Measurements from ENCODE around the gene SCN10A.

Gene SCN10A

DNA sequence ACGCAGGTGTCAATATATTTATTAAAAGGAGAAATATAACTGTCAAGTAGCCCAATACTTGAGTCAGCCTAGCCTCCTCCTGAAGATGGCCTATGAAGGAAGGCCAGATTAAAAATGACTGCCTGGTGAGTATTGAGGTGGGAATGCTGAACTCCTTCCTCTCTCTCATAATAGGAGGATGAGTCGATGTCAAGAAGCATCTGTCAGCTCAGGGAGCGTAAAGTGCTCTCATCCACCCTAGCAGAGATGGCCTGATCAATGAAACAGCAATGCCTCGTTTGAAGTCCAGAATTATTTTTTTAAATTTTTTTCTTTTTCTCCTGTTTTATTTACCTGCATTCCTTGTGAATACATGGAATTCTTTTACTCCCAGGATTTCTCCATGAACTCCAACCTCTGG, 58.3 kb downstream of the SCN10A start:
- no peaks in the 10 kb centered on the region for H3K36me3 ChIP-seq (ENCODE audit: insufficient read depth, low read length)
- no peak for TF ChIP-seq EZH2 (IDR thresholded peaks at IDR 0.05)
- no peak for TF ChIP-seq POLR2AphosphoS5 (IDR thresholded peaks at IDR 0.05; ENCODE audit: borderline replicate concordance, low read depth, low read length)
- no peak for TF ChIP-seq FOXP2 (optimal IDR thresholded peaks at IDR 0.05; ENCODE audit: control extremely low read depth, extremely low read length, insufficient read depth)
- no peak overlapping the region for H3K27ac ChIP-seq
- no peak overlapping the region for H3K4me3 ChIP-seq
- no peak for DNase-seq (ENCODE audit: low read depth, low spot score)
- no peaks in the 10 kb centered on the region for H3K9me3 ChIP-seq (ENCODE audit: low read depth, low read length)
- H3K9ac ChIP-seq (ENCODE audit: insufficient read length), result no peak overlapping the region

DNA sequence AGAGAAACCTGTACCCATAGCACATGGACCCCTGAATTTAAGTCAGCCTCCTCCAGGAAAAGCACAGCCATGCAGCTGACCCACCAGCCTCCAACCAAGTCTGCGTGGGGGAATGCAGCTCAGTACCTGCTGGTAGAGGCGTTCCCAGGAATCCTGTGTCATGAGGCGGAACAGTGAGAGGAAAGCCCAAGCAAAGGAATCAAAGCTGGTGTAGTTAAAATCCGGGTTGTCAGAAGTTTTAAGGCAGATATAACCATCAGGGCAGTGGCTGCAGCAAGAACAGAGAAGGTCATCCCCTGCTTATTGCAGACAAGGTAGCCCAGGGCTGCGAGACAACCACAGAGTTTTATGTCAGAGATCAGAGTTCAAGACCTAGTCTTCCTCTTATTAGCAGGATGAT, 59.1 kb downstream of the SCN10A start:
- no peaks in the 10 kb centered on the region for H3K36me3 ChIP-seq (ENCODE audit: insufficient read depth, low read length)
- H3K9ac ChIP-seq (ENCODE audit: insufficient read length), result no peak overlapping the region
- no peak for DNase-seq (ENCODE audit: low read depth, low spot score)
- no peak overlapping the region for H3K27ac ChIP-seq
- no peak overlapping the region for H3K4me3 ChIP-seq
- TF ChIP-seq POLR2AphosphoS5 (IDR thresholded peaks at IDR 0.05; ENCODE audit: borderline replicate concordance, low read depth, low read length) (no peak), FOXP2 (optimal IDR thresholded peaks at IDR 0.05; ENCODE audit: control extremely low read depth, extremely low read length, insufficient read depth) (no peak), EZH2 (IDR thresholded peaks at IDR 0.05) (no peak)
- no peaks in the 10 kb centered on the region for H3K9me3 ChIP-seq (ENCODE audit: low read depth, low read length)

DNA sequence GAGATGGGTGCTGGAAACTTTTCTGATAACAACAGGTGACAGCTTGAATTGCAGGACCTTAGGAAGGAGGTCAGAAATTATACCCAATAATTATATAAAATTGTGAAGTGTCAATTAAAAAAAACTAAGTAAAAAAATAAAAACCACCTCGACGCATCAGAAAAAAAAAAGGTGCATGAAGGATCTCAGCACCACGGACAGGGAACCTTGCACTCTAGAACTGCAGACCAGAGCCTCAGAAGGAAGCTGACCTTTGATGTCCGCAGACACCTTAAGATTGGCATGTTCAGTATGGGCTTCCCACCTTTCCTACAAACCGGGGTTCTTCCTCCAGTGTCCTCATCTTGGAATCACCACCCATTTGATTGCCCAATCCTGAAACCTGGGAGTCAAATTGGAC, 60.9 kb downstream of the SCN10A start:
- no peak for DNase-seq (ENCODE audit: low read depth, low spot score)
- TF ChIP-seq FOXP2 (optimal IDR thresholded peaks at IDR 0.05; ENCODE audit: control extremely low read depth, extremely low read length, insufficient read depth), result no peak
- no peak for TF ChIP-seq EZH2 (IDR thresholded peaks at IDR 0.05)
- TF ChIP-seq POLR2AphosphoS5 (IDR thresholded peaks at IDR 0.05; ENCODE audit: borderline replicate concordance, low read depth, low read length), result no peak
- H3K9me3 ChIP-seq (ENCODE audit: low read depth, low read length), result no peaks in the 10 kb centered on the region

DNA sequence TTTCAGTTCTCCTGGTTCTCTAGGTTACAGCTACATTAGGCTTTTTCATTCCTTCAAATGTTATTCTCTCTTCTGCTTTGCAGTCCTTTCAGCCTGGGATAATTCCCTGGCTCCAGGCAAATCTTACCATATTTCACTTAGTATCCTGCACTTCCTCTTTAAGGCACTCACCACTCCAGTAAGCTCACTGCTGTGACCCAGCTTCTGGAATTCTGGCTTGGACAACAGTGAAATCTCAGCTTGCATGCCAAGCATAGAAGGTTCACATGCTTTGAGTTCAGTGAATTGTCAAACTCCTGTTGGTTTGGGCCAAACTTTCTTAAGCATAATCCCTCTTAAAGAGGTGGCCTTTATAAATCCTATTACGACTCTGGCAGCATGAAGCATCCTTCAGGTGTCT, 69.4 kb downstream of the SCN10A start:
- TF ChIP-seq POLR2AphosphoS5 (IDR thresholded peaks at IDR 0.05; ENCODE audit: borderline replicate concordance, low read depth, low read length), result no peak
- no peak for TF ChIP-seq EZH2 (IDR thresholded peaks at IDR 0.05)
- no peak for TF ChIP-seq FOXP2 (optimal IDR thresholded peaks at IDR 0.05; ENCODE audit: control extremely low read depth, extremely low read length, insufficient read depth)
- Histone ChIP-seq H3K9me3 (ENCODE audit: low read depth, low read length) (no peaks in the 10 kb centered on the region), H3K4me3 (no peak overlapping the region), H3K9ac (ENCODE audit: insufficient read length) (no peak overlapping the region), H3K36me3 (ENCODE audit: insufficient read depth, low read length) (no peaks in the 10 kb centered on the region), H3K27ac (no peak overlapping the region)
- DNase-seq (ENCODE audit: low read depth, low spot score), result no peak

More for the DNA sequence above, 60.9 kb downstream of the SCN10A start:
- Histone ChIP-seq H3K9ac (ENCODE audit: insufficient read length) (no peak overlapping the region), H3K36me3 (ENCODE audit: insufficient read depth, low read length) (no peaks in the 10 kb centered on the region), H3K27ac (no peak overlapping the region), H3K4me3 (no peak overlapping the region)

DNA sequence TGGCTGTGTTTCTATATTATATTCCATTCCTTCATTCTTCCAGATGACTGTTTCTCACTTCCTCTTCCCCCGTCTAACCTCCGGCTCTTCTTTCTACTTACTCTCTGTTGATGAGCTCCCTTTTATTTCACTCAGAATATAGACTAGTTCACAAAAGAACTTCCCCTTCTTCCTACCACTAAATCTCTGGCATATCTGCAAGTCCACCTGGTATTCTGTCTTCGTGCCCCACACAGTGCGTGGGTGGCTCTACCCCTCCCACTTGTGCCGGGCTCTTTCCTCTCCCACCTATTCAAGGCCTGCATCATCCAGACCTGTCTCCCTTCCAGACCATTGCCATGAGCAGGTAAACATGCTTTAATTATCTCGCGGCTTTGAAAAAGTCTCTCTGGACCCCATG, 73.0 kb downstream of the SCN10A start:
- TF ChIP-seq EZH2 (IDR thresholded peaks at IDR 0.05), result no peak
- no peak for TF ChIP-seq FOXP2 (optimal IDR thresholded peaks at IDR 0.05; ENCODE audit: control extremely low read depth, extremely low read length, insufficient read depth)
- no peaks in the 10 kb centered on the region for H3K9me3 ChIP-seq (ENCODE audit: low read depth, low read length)
- H3K9ac ChIP-seq (ENCODE audit: insufficient read length), result no peak overlapping the region
- no peak for DNase-seq (ENCODE audit: low read depth, low spot score)
- no peak overlapping the region for H3K27ac ChIP-seq
- H3K4me3 ChIP-seq, result no peak overlapping the region
- no peaks in the 10 kb centered on the region for H3K36me3 ChIP-seq (ENCODE audit: insufficient read depth, low read length)

DNA sequence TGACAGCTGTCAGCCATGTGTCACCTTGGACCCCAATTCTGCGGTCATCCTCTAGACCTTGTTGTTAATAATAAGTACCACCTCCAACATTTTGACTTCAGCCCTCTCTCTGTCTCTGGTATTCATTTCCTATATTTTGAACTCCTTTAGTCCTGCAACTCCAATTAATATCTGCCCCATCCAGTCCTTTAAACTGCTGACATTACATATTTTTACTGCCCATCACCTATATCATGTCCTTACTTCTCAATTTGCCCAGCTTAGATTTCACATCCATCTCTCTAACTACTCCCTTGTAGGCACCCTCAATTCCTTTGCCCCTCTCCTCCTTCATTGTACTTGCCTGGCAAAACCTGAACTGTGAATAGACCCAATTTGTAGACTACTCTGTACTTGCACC, 73.5 kb downstream of the SCN10A start:
- H3K9me3 ChIP-seq (ENCODE audit: low read depth, low read length), result no peaks in the 10 kb centered on the region
- no peak overlapping the region for H3K27ac ChIP-seq
- TF ChIP-seq FOXP2 (optimal IDR thresholded peaks at IDR 0.05; ENCODE audit: control extremely low read depth, extremely low read length, insufficient read depth), result no peak
- TF ChIP-seq EZH2 (IDR thresholded peaks at IDR 0.05), result no peak
- TF ChIP-seq POLR2AphosphoS5 (IDR thresholded peaks at IDR 0.05; ENCODE audit: borderline replicate concordance, low read depth, low read length), result no peak
- DNase-seq (ENCODE audit: low read depth, low spot score), result no peak
- H3K9ac ChIP-seq (ENCODE audit: insufficient read length), result no peak overlapping the region
- H3K36me3 ChIP-seq (ENCODE audit: insufficient read depth, low read length), result no peaks in the 10 kb centered on the region
- no peak overlapping the region for H3K4me3 ChIP-seq

DNA sequence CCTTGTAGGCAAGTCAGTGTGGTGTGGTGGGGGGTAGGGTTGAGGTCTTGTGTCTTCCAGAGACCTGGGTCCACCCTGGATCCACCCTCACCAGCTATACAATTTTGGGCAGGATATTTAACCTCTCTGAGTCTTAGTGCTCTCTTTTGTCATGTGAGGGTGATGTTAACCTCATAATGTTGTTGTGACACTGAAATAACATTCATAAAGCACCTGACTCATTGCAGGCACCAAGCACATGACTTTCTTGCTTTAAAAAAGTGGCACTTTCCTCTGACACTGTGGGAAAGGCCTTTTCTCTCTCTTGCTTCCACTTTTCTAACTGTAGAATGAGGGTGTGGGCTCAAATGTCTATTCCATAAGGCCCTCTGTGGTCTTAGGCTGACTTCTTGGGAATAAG, 75.5 kb downstream of the SCN10A start:
- no peak for TF ChIP-seq POLR2AphosphoS5 (IDR thresholded peaks at IDR 0.05; ENCODE audit: borderline replicate concordance, low read depth, low read length)
- no peak for DNase-seq (ENCODE audit: low read depth, low spot score)
- no peaks in the 10 kb centered on the region for H3K36me3 ChIP-seq (ENCODE audit: insufficient read depth, low read length)
- H3K27ac ChIP-seq, result no peak overlapping the region
- no peaks in the 10 kb centered on the region for H3K9me3 ChIP-seq (ENCODE audit: low read depth, low read length)
- no peak overlapping the region for H3K4me3 ChIP-seq
- H3K9ac ChIP-seq (ENCODE audit: insufficient read length), result no peak overlapping the region

DNA sequence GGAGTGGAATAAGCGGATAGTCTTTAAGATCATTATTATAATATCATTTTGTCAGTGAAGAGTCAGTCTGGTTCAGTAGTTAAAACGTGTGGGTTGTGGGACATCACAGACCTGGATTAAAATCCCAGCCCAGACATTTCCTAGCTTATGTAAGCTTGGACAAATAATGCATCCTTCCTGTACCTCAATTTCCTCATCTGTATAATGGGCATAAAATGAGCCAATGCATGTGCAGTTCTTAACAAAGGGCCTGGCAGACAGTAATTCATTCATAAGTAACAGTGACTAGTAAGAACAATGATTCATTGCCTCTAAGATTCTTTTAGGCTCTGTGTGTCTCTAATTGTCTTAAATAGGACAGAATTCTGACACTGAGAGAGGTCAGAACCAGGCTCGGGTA, 76.1 kb downstream of the SCN10A start:
- TF ChIP-seq POLR2AphosphoS5 (IDR thresholded peaks at IDR 0.05; ENCODE audit: borderline replicate concordance, low read depth, low read length) (no peak), EZH2 (IDR thresholded peaks at IDR 0.05) (no peak), FOXP2 (optimal IDR thresholded peaks at IDR 0.05; ENCODE audit: control extremely low read depth, extremely low read length, insufficient read depth) (no peak)
- H3K9me3 ChIP-seq (ENCODE audit: low read depth, low read length), result no peaks in the 10 kb centered on the region

DNA sequence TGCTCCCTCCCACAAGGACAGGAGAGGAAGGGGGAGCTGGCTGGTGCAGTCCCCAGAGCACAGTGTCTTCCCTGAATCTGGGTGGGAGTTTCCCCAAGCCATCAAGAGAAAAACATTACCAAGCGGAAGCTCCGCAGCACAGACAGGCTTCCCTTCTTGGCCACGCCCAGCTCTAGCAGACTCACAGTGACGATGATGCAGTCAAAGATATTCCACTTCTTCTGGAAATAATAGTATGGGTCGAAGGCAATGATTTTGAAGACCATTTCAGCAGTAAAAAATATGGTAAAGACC, 76.7 kb downstream of the SCN10A start:
- no peak for TF ChIP-seq FOXP2 (optimal IDR thresholded peaks at IDR 0.05; ENCODE audit: control extremely low read depth, extremely low read length, insufficient read depth)
- TF ChIP-seq EZH2 (IDR thresholded peaks at IDR 0.05), result no peak
- no peak for TF ChIP-seq POLR2AphosphoS5 (IDR thresholded peaks at IDR 0.05; ENCODE audit: borderline replicate concordance, low read depth, low read length)
- Histone ChIP-seq H3K9ac (ENCODE audit: insufficient read length) (no peak overlapping the region), H3K36me3 (ENCODE audit: insufficient read depth, low read length) (no peaks in the 10 kb centered on the region), H3K27ac (no peak overlapping the region), H3K4me3 (no peak overlapping the region), H3K9me3 (ENCODE audit: low read depth, low read length) (no peaks in the 10 kb centered on the region)
- DNase-seq (ENCODE audit: low read depth, low spot score), result no peak

More for the DNA sequence above, 76.1 kb downstream of the SCN10A start:
- Histone ChIP-seq H3K36me3 (ENCODE audit: insufficient read depth, low read length) (no peaks in the 10 kb centered on the region), H3K27ac (no peak overlapping the region), H3K9ac (ENCODE audit: insufficient read length) (no peak overlapping the region), H3K4me3 (no peak overlapping the region)
- no peak for DNase-seq (ENCODE audit: low read depth, low spot score)

All from SK-N-MC (cell line).